GM18867 (cell line): ENCODE data around the gene TMEM87B.
"Not testable (repeated sequence)": the region's sequence is repeated elsewhere in the genome, so short reads cannot be mapped to it uniquely, and the experiment has no call there.

Experiments
- ATAC-seq: cut with Tn5 transposase; IDR thresholded peaks from one replicate; pipeline ENCODE4 v1.9.1; 2021; ENCODE audit warnings: mild to moderate bottlenecking, moderate library complexity; ENCODE audit not compliant: unreplicated experiment

The TMEM87B gene

DNA sequence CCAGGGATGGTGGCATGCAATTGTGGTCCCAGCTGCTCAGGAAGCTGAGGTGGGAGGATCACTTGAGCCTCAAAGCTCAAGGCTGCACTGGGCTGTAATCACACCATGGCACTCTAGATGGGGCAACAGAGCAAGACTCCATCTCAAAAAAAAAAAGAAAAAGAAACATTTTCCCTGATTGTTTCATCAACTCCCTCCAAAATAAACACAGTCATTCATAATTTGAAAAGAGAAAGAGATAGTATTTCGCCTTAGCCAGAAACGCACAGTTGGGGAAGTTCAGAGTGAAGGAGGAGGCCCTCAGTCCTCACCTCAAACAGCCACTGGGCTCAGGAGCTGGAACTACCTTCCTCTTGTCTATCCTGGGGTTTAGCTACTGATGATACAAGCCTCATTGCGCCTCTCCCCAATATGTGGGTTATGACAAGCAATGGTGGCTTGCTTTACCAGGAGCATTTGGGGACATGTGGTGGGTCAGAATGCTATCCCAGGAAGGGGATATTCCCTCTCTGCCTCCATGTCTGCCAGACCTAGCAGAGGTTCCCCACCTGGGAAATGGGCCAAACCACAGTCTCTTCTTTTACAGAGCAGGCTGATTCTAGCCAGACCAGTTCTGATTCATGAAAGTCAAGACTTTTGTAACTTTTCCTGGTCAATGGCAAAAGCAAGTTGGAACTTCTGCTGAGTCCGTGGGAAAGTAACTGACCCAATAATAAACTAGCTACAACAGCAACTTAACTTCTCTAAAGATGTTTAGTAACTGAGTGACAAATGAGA, 22.2 kb upstream of the TMEM87B start:
- no peak for ATAC-seq

DNA sequence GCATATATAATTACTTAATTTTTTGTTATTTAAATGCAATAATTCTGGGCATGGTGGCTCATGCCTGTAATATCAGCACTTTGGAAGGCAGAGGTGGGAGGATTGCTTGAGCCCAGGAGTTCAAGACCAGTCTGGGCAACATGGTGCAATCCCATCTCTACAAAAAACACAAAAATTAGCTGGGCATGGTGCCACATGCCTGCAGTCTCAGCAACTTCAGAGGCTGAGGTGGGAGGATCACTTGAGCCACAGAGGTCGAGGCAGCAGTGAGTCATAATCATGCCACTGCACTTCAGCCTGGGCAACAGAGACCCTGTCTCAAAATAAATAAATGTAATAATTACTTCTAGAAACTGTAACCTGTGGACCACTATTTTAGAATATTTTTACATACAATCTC, 21.5 kb upstream of the TMEM87B start:
- no peak for ATAC-seq

DNA sequence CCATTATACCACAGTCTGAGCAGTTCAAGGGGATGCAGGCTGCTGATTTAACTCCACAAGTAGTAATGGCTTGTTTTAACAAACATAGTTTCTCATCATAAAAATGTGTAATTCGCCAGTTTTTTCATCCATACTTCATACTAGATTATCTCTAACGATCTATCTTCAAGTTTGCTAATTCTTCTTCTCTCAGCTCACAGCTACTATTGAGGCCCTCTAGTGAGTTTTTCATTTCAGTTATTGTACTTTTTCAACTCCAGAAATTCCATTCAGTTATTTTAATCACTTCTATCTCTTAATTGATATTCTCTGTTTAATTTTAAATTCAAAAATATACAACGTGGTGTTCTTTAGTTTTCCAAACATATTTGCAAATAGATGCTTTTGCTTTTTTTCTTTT, 20.1 kb upstream of the TMEM87B start:
- ATAC-seq: no peak

DNA sequence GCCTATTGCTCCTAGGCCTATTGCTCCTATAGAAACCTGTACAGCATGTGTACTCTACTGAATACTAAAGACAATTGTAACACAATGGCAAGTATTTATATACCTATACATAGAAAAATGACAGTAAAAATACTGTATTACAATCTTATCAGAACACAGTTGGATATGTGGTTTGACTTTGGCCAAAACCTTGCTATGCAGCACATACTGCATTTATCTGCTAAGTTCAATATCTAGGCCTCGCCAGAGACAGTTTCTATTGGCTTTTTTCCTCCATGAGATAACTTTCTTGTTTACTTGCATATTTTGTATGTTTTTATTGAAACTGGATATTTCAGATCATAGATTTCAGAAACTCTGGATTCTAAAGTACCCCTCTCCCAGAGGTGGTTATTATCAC, 19.3 kb upstream of the TMEM87B start:
- no peak for ATAC-seq

DNA sequence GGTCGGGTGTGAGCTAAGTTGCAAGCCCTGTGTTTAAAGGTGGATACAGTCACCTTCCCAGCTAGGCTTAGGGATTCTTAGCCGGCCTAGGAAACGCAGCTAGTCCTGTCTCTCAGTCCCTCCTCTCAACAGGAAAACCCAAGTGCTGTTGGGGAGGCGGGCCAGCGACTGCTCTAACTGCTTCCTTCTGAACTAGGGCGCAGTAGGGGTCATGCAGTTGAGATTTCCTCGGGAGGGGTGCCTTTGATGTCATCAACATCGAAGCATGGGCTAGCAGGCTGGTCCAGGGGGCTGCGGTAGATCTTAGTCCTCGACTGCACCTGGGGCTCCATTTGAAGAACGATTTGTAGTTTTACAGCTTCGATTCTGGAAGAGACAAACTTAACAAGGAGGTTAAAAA, 15.5 kb upstream of the TMEM87B start:
- ATAC-seq: not testable (repeated sequence)

DNA sequence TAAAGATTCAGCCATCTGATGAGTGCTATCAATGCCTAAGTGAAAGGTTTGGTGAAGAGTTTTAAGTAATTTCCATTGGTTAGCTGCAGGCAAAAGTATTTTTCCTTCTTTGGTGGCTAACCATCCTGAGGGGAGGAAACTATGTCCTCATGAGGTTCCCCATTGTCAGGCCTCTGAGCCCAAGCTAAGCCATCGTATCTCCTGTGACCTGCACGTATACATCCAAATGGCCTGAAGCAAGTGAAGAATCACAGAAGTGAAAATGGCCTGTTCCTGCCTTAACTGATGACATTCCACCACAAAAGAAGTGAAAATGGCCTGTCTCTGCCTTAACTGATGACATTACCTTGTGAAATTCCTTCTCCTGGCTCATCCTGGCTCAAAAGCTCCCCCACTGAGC, 15.0 kb upstream of the TMEM87B start:
- not testable (repeated sequence) for ATAC-seq

DNA sequence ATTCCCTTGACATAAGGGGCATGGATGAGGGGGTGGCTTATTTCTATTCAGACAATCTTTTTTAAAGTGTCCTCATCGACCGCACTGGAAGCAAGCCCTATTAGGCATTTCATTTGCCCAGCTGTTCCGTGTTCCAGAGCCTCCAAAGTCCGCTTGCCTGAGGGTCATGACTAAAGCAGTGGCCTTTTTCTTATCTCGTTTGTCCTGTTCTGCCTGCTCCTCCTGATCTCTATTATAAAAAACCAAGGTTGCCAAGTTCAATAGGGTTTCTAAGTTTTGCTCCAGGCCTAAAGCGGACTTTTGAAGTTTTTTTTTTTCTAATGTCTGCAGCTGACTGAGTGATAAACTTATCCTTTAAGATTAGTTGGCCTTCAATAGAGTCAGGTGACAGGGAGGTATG, 13.6 kb upstream of the TMEM87B start:
- not testable (repeated sequence) for ATAC-seq

DNA sequence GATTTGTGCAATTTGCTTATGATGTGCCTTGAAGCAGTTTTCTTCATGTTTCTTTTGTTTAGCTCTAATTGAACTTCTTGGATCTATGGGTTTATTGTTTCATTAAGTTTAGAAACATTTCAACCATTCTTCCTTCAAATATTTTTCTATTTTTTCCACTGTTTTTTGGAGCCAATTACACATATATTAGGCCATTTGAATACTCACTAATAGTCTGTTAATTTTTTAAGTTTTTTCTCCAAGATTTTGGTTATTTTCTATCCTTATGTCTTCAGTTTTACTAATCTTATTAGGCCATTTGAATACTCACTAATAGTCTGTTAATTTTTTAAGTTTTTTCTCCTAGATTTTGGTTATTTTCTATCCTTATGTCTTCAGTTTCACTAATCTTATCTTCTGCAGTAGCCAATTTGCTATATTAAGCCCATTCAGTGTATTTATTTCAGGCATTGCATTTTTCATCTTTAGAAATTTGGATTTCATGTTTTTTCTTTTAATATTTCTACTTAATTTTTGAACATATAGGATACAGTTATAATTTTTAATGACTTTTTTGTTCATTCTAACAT, 9.5 kb upstream of the TMEM87B start:
- ATAC-seq: no peak

DNA sequence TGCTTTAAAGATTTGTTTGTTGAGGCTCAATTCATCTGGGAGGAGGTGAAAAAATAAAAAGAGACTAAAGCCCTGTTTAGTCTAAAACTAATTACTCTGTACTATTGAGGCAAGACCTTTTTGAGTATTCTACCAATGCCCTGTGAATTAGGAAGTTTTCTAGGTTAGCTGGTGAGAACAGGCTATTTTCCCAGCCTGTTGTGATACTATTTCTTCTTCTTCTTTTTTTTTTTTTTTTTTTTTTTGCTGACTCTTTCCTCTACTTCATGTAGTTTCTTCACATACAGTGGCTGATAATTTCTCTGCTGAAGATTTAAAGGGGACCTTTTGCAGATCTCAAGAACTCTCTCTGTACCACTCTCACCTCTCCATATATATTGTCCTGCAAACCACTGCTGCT, 8.8 kb upstream of the TMEM87B start:
- ATAC-seq: no peak

DNA sequence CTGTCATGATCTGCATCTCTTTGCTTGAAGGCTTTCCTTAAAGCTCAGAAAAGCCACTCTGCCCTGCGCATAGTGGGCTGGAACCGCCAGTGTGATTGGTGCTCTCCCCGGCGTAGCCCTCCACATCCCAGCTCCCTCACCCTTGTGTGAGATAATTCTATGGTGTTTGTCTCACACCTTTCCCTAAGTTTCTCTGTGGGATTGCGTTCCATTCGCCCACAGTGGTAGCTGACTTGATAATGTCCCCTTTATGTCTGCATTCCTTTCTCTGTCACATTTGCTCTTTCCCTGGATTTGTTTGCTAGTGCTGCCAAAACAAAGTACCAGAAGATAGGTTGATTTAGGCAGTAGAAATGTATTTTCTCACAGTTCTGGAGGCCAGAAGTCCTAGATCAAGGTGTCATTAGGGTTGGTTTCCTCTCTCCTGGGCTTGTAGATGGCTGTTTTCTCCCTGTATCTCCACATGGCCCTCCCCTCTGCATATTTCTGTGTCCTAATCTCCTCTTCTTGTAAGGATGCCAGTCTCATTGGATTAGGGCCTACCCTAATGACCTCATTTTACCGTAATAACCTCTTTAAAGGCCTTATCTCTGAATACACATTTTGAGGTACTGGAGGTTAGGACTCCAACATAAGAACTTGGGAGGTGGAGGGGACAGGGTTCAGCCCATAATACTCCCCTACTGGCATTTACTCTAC, 7.4 kb upstream of the TMEM87B start:
- ATAC-seq: no peak

DNA sequence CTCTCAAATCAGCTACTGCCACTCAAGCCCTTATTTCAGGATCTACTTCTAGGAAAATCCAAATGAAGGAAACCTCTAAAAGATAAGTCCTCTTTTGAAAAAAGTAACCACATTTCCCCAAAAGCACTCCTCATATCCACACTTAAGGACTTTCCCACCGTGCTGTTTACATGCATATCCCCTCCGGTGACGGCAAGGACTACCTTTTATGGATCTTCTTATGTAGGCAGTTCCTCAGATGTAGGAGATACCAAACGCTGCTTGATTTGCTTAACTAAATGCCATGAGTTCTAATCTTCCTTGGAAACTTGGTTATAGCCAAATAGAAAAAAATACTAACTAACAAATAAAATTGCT, 6.9 kb upstream of the TMEM87B start:
- ATAC-seq: no peak

DNA sequence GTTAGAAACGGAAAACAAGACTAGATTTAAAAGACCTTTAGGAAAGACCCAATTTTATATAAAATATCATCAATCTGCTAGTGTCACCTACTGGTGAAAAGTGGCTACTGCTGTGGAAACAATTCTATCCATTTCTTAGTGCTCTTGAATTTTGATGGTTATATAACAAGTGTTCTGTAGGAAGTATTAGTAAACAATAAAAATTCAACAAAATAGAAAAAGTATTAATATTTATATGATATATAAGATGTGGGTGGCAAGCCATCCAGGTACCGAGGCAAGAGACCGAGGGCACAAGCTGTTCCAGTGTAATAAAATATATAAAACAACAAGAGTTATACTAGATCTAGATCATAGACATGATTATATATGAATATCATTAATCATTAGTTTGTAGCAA, 6.2 kb upstream of the TMEM87B start:
- no peak for ATAC-seq

DNA sequence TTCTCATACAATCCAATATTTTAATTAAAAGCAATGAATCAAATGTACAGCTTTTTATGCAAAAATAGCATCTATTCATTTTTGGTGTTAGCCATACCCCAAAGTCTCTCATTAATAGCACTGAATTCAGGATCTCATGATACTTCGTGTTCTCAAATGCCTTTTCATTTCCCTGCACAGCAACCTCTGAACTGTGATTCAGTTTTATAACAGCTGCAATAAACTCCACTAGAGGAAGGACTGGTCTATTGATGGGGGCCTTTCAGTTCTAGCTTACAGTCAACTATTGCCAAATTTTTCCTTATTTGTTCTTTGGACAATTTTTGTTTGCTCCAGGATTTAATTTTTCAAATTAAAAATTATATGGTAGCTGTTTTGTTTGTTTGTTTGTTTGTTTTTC, 4.8 kb upstream of the TMEM87B start:
- ATAC-seq: no peak

DNA sequence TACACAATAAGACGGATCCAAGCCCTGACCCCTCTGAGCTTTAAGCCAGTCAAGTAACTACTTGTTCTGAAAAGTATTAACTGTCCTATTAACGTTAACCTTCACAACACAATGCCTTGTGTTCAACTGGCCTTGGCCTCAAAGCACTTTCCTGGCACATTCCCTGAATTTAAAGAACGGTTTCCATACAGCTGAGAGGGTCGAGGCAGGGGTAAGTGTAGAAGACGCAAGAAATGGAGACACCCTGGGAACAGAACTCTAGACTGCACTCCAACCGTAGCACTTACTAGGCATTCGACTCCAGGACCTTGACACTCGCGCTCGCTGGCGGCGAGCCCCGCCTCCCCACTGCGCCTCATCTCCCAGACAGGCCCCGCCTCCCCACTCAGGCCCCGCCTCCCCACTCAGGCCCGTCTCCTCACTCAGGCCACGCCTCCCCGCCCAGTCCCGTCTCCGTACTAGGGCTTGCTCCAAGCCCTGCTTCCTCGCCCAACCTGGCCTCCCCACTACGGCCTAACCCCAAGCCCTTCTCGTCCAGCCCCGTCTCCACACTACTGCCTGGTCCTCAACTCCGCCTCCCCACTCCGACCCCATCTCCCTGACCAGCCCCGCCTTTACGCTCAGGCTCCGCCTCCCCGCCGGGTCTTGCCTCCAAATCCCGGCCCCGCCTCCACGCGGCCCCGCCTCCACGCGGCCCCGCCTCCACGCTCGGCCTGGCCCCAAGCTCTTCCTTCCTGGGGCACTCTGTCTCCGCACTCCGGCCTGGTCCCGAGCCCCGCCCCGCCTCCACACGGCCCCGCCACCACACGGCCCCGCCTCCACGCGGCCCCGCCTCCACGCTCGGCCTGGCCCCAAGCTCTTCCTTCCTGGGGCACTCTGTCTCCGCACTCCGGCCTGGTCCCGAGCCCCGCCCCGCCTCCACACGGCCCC, 887 bp upstream of the TMEM87B start:
- peak; percentile 65 for ATAC-seq

DNA sequence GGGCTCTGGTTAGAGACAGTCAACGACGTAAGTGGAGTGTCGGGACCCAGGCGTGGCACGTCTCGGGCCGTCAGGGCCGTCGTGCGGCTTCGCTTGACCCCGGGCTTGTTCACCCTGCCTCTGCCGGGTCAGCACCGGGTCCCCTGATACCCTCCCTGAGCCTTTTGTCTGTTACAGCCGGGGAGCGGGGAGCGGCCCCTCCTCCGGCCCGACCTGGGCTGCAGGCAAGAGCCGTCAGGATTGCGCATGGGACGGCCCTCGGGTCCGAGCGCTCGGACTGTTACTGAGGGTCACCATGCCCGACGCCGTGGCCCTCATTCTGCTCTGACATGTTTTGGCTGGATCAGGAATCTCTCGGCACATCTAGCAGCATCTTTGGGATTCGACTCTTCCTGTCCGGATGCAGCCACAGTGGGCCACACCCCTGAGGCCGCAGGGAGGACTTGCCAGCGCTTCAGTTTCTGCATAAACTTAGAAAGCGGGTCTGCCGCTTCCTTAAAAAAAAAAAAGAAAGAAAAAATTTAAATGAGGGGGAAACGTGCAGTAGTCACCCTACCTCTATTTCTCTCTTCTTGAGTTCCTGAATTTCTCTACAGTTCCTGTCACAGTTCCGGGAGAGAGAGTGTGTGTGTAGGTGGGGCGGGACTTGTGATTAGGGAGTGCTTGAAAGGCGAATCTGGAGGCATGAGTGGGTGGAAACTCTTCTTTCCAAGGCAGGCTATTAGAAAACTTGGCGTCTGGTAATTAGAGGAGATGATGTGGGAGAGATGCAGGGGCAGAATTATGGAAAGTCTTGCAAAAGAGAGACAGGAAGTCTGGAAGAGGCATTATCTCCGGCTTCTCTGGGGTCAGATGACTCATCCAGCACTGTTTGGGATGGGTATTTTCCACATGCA, 909 bp downstream of the TMEM87B start:
- ATAC-seq: peak; percentile 1

DNA sequence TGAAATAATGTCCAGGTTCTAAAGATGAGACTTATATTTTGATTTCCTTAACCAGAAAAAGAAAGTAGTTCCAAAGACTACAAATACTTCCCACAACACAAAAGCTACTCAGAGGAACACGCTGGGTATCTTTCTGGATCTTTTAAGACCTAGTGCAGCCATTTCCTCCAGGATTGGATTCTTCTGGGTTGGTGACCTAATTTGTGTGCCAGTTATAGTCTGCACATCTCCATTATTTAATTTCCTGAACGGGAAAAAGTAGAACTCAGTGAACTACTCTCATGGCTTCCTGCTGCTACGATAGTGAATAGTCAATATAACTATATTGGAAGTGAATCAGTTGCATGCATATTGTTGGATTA, 1.5 kb downstream of the TMEM87B start:
- no peak for ATAC-seq

DNA sequence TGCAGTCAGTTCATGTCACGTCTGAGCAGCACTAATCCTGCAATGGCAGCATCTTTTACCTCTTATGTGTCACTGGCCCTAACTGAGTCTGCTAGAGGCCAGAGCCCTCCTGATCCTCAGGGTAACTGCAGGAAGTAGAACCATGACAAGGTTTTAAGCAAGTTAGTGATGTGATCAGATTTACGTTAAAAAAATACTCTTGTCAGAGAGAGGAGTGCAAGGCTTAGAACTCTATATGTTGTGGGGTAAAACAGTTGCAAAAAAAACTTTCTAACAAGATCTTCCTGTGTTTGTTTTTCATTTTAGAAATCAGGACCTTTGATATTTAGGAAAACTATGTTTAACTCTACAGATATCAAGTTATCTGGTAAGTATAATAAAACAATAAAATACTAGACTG, 4.6 kb downstream of the TMEM87B start:
- no peak for ATAC-seq

DNA sequence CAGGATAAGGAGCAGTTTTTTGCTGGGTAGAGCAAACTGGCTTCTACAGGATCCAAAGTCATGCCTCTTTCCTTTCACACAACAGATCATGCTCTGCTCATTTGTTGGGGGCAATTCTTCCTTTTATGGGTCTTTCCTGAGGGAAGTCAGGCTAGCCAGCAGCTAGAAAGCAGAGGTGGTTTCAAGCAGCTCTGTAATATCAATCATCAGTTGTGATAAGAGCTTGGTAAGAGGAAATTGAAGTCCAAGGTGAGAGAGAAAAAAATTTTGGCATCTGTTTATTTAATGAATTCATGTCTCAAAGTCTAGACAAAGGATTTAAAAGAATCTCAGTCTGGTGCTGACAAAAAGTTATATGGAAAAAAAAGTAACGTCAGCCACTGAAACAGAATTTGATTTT, 6.2 kb downstream of the TMEM87B start:
- ATAC-seq: no peak

DNA sequence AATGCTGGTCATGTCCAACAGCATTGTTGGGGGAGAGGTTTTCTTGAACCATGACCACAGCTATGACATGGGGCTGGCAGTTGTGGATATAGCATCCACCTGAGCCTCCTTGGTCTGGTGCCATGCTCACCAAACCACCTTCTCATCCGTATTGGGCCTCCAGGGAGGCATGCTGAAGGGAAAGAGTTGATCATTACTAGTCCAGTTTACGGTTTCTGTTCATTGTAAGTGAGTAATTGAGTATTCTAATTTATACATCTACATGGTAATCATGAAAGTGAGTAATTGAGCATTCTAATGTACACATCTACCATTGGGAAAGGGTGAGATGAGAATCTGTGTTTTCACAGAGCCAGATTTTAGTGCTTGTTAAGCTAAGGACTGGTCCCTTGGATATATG, 6.8 kb downstream of the TMEM87B start:
- no peak for ATAC-seq

DNA sequence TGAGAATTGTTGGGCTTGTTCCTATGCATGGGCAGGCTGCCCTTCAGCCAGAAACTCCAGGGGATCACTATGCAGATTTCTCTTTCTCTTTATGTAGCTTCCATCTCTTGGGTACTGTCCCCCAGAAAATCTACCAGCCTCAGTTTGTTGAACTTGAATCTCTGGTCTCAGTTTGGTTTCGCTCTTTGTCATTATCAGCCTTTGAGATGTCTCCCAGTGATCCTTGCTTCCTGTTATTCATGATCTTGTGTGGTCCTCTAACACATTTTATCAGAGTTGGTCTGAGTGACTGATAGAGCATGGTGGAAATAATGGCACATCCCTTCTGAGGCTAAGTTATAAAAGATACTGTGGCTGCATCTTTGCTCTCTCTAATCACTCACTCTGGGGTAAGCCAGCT, 7.8 kb downstream of the TMEM87B start:
- ATAC-seq: no peak
